Subcutaneous adipose tissue (tissue), 4 donors: ENCODE data around the gene MREG. TPM values are rescaled to one million over a fixed set of nuclear protein-coding genes. Genes with fewer than 3 reads are reported as not detected.

ENCODE experiments used
- CTCF ChIP-seq: fragments of 450-650 bp; IDR thresholded peaks from one replicate; pipeline ENCODE4 v1.5.1; 2016; ENCODE audit warnings: low read depth, mild to moderate bottlenecking, control low read depth, antibody characterized with exemption, moderate library complexity
- total RNA-seq, 4 donors: library from RNA; depleted of rRNA; stranded (reverse); fragments of >200 nt; gene quantifications; one replicate each; pipeline ENCODE4 v1.1.0, GENCODE V29; 2016

The MREG gene
- total RNA-seq, 4 donors from 2014 or later = 3.3 to 13.1 (median 5.7) TPM

- TF ChIP-seq CTCF = no peak
These were observed 111.6 kb downstream of the MREG start for GRCh38 chr2:215901796-215902195.

- no peak for TF ChIP-seq CTCF
These were observed 112.5 kb downstream of the MREG start for GRCh38 chr2:215900843-215901242.

GRCh38 chr2:215900203-215900611, 113.1 kb downstream of the MREG start:
- no peak for TF ChIP-seq CTCF

GRCh38 chr2:215899141-215900074, 113.9 kb downstream of the MREG start:
- TF ChIP-seq CTCF = no peak

- no peak for TF ChIP-seq CTCF
These were observed 115.0 kb downstream of the MREG start for GRCh38 chr2:215898363-215898762.

- no peak for TF ChIP-seq CTCF
These were observed 116.4 kb downstream of the MREG start for GRCh38 chr2:215896921-215897320.

GRCh38 chr2:215895330-215895729, 118.0 kb downstream of the MREG start:
- TF ChIP-seq CTCF = no peak

Other genes starting within 250 kb of the MREG start
- 10 to 100 TPM; 25.8 to 78.7 (median 44.0) TPM for gene PECR, start 68.3 kb upstream of the MREG start, total RNA-seq
- 1 to 10 TPM in 1 of 4 donors, under 1 TPM in 3; 0.57 to 1.8 (median 0.67) TPM for gene TMEM169, start 68.4 kb upstream of the MREG start, total RNA-seq
- 100 to 1,000 TPM; 113 to 171 (median 132) TPM for gene XRCC5, start 95.8 kb upstream of the MREG start, total RNA-seq